Hematopoietic multipotent progenitor cell (in vitro differentiated cells): ENCODE results near the gene FAN1. TPM values are rescaled to one million over a fixed set of nuclear protein-coding genes. Genes with fewer than 3 reads are reported as not detected.

Source experiments
- DNase-seq, 3 donors: peaks; one replicate each; pipeline ENCODE4 v3.0.0-alpha.2; 2011 to 2015; ENCODE audit warnings: low read depth in 2 of 3, low spot score in 2 of 3
- total RNA-seq: library from RNA; depleted of rRNA; stranded (reverse); fragments of >200 nt; gene quantifications from one replicate; pipeline ENCODE4 v1.2.3, GENCODE V29; 2012

Gene FAN1
- total RNA-seq, 1 donor: 11.0 TPM

DNA sequence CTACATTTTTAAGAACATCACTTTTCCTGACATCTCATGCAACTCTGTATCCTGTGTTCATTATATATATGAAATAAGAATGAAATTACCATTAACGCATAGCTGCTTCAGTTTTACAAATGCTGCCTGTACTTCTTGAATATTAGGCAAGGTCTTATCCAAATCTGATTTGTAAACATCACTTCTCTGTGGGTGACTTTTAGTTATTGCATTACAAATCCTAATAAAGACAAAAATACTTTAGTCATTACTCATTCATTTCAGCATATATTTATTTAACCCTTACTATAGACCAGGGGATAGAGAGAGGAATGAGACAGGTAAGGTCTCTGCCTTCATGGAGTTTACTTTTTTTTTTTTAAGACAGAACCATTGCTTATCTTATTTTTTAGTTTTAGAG lies 51.0 kb downstream of the FAN1 start:
- no peak for DNase-seq

DNA sequence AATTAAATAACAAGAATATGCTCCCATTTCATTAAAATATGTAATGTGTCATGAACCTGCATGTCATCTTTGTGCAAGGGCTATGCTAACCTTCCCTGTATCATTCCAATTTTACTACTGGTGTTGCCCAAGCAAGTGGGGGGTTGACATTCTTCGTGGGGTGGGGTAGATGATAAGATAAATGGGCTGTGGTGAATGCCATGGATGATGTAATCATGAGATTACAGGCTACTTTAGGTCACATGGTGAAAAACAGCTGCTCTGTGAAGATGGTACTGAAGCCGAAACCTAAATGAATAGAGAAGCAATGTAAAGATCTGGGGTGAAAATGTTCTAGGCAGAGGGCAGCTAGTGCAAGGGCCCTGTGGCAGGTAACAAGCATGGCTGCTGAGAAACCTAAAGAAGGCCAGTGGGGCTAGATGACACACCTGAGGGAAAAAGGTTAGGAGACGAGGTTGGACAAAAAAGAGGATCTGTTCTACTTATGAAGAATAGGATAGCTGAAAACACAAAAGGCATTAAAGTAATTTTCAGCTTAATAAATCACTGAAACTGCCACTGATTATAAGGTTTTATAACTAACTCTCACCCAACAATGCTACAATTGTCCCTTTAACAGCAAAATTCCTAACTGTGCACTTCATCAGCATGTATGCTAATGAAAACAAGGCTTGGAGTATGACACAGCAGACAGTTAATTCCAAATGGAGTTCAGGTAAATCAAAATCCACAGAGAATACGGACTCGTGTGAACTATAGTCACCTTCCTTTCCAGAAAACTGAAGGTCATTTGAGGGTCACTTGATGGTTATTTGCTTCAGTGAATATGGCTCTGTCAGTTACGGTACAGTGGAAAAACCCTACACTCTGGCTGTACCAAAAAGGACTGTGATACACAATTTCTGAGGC lies 52.8 kb downstream of the FAN1 start:
- no peak for DNase-seq

DNA sequence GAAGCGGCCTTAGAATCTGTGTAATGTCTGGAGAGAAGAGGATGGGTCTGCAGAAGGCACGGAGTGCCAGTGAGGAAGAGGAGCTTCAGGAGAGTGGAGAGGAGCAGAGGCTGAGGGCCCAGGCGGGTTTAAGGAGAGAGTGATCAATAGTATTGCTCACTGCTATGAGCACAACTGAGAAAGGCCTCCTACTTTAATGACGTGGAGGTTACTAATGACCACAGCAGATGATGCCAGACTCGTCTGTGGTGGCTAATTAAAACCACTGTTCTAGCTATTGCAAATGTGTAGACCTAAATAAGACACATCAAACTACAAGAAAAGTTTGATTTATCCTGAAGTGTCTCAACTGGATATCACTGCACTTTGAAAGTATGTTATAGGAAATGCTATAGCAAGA lies 54.5 kb downstream of the FAN1 start:
- DNase-seq: no peak

DNA sequence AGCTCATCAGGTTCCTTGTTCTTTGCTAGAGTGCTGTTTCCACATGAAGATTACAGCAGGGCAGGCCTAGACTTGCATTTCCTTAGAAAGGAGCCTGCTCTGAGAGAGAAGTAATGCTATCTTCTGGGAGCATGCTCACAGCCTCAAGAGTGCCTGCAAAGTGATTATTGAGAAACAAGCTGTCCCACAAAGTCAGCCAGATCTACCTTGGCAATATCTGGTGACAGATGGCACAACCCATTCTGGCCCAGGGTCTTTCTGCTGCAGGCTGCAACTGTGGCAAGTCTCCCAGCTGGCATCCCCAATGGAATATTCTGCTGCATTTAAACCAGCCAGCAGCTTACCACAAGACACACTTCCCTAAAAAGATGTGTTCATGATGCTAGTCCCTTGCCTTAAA lies 58.4 kb downstream of the FAN1 start:
- no peak for DNase-seq

DNA sequence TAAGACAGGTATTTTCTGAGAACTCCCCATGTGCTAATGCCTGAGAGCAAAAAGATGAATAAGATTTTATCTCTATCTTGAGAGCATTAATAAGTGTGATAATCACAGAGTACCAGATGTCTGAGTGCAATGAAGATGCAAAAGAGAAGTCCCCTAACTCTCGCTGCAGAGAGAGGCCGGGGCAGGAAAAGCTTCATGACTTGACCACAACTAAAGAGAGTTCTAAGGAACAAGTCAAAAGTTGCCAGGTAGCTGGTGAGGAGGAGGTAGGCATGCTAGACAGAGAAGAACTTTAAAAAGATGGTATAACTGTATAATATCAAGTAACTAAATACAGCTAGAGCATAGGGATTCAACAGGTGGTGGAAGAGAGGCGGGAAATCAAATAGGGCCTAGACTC lies 58.9 kb downstream of the FAN1 start:
- DNase-seq: no peak

- DNase-seq: no peak
Observed at GRCh38 chr15:30963681-30964080, 60.0 kb downstream of the FAN1 start.

- DNase-seq: no peak
Observed at GRCh38 chr15:30969724-30970123, 66.0 kb downstream of the FAN1 start.

DNA sequence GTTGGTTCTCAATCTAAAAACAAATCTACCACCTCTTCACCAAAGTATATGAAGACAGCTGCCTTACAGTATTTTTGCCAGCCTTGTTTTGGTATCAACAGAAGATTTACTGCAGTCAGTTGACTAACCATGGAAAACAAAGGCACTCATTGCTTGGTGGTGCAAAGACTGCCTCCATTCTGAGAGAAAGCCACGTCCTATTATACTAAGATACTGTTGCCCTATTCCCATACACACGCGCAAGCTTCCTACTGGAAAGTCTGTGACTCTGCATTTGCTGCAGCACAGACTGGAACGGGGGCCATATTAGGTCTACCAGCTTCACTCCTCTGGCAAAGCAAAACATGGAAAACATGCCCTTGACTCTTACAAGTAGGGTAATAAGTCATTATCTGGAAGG lies 69.7 kb downstream of the FAN1 start:
- DNase-seq: no peak

DNA sequence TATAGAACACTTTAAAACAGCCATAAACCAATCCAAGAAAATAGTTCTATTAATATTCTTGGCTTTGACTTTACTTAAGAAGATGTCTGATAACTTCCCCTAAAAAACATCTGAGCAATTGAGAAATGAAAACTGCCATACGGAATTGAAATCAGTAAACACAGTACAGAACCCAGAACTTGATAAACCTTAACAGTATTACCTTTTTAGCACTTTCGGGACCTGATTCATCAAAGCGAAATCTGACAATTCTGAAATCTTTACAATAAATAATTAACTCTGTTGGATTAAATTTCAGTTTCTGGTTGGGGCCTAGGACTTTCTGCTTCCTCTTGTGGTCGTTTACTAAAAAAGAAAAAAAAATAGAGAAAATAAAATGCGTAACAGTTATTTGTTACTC lies 70.4 kb downstream of the FAN1 start:
- DNase-seq: no peak

GRCh38 chr15:30978328-30978727 lies 74.6 kb downstream of the FAN1 start:
- DNase-seq: peak in 1 of 3 donors; percentile 52

GRCh38 chr15:30979457-30979856 lies 75.7 kb downstream of the FAN1 start:
- DNase-seq: peak in 1 of 3 donors; percentile 35

DNA sequence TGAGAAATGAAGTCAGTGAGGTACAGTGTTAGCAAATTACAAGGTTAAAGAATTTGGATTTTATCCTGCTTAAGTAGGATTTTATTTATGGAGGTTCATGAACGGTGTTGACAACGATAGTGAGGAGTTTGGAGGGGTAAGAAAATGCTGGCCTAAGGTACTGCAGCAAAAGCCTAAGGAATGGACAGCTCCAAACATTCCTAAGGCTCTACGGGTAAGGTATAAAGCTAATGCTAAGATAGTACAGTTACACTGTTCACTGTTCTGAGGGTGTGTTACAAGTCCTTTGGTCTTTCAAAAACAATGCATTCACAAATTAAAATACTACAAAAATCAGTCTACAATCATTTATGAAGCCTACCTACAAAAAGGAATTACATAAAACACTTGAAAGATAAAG lies 80.4 kb downstream of the FAN1 start:
- DNase-seq: no peak

GRCh38 chr15:30984542-30984941 lies 80.8 kb downstream of the FAN1 start:
- DNase-seq: no peak

DNA sequence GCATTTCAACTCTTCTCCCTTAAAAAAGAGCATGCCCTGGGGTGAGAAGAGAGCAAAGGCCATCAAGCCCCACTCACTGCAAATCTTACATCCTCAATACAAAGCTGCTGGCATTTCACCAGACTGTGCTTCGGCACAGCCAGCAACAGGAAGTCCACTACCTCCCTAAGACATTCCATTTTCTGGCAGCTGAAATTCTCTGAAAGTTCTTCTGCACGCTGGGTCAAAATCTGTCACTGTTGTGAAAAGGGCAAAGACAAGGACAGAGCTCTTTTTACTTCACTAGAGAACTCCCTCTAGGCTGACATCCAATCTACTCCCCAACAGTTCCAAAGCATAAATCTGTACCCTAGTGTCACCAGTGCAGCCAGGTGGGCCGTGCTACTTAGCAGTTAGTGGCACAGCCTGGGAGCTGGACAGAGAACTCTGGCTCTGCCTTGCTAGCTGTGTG lies 81.4 kb downstream of the FAN1 start:
- no peak for DNase-seq

DNA sequence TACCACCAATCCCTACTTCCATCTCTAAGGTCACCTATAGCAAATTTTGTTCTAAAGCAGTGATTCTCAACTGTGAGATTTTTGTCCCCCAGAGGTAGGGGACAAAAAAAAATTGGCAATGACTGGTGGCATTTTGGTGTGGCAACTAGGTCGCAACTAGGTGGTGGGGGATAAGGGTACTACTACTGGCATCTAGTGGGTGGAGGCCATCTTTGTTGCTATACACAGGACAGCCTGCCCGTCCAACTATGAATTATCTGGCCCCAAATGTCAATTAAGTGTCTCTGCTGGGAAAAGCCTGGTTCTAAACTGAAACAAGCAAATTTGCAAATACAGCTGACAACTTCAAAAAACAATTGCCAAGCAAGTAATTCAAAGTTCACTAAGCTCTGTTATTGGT lies 86.3 kb downstream of the FAN1 start:
- DNase-seq: peak in 1 of 3 donors; percentile 45

DNA sequence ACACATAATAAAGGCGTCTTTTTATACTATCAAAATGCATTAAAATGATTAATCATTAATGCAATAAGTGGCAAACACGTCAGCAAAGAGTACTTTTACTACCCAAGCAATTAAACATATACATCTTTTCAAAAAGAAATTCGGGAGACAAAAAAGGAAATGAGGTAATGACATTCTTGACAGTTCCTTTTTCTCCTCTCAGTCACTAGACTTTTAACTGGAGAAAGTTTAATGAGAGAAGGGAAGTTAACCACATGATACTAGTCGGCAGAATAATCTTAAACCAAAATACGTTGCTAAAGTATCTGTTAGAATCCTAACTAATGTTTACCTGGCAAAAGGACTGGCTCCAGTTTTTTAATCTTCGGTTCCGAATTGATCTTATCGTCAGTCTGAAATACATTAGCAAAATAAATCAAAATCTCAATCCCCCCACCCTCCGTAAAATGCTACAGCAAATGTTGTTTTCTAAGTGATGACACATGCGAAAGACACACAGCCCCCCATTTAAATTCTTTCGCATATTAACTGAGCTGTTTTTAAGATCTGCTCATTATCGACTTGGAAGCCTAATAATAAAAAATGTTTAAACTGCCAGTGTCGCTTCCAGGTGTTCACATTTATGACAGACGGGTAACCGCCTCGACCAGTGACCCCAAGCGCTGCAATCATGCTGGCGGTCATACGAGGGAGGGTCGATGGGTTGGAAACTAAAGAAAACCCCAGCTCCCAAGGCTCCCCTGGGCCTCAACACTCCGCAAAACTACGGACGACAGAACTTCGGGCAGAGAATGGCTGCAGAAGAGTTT lies 86.9 kb downstream of the FAN1 start:
- DNase-seq: peak; percentile 13 to 52 (median 21)

GRCh38 chr15:30991255-30992235 lies 87.8 kb downstream of the FAN1 start, which contains the start of gene MTMR10:
TSS of gene MTMR10 (minus strand) at chr15:30991628. CDS start at chr15:30991506, 122 bp downstream.
- peak; percentile 67 to 82 (median 75) for DNase-seq

GRCh38 chr15:30992249-30992864 lies 88.6 kb downstream of the FAN1 start:
- no peak for DNase-seq
